GM20431 (cell line): Measurements from ENCODE around the gene NRL.

Experiments used
- in situ Hi-C: fragments of 300-500 bp; cut with MseI, MboI; formaldehyde crosslinking; loops from one replicate; pipeline ENCODE4 v1.15.0; 2020; ENCODE audit warnings: low sequenced_read_pairs; ENCODE audit not compliant: unreplicated experiment

The NRL gene

GRCh38 chr14:24071836-24072430 is 42.8 kb downstream of the NRL start:
- in situ Hi-C loops, result no loop called here

- in situ Hi-C loops, result no loop called here
These were observed 43.5 kb downstream of the NRL start, which contains the start of gene CPNE6 for GRCh38 chr14:24071144-24071697. CPNE6 (plus strand) TSS chr14:24071562; CDS start chr14:24072937, 1,375 bp downstream.

- in situ Hi-C loops, result no loop called here
These were observed 44.2 kb downstream of the NRL start for GRCh38 chr14:24070285-24071143.

GRCh38 chr14:24069411-24069735 is 45.4 kb downstream of the NRL start:
- in situ Hi-C loops, result no loop called here

- in situ Hi-C loops, result no loop called here
These were observed 45.9 kb downstream of the NRL start for GRCh38 chr14:24068711-24069410.

GRCh38 chr14:24067133-24068082 is 47.3 kb downstream of the NRL start:
- in situ Hi-C loops, result no loop called here

- in situ Hi-C loops, result no loop called here
These were observed 48.1 kb downstream of the NRL start for GRCh38 chr14:24066496-24067132.

GRCh38 chr14:24065408-24065807 is 49.3 kb downstream of the NRL start:
- in situ Hi-C loops, result no loop called here

- in situ Hi-C loops, result no loop called here
These were observed 49.9 kb downstream of the NRL start for GRCh38 chr14:24064856-24065255.

GRCh38 chr14:24064091-24064795 is 50.5 kb downstream of the NRL start:
- in situ Hi-C loops, result no loop called here

- in situ Hi-C loops, result no loop called here
These were observed 51.4 kb downstream of the NRL start for GRCh38 chr14:24063263-24063836.

GRCh38 chr14:24062216-24062980 is 52.4 kb downstream of the NRL start:
- in situ Hi-C loops, result no loop called here

- in situ Hi-C loops, result no loop called here
These were observed 53.5 kb downstream of the NRL start for GRCh38 chr14:24060984-24061913.

- in situ Hi-C loops, result no loop called here
These were observed 54.3 kb downstream of the NRL start for GRCh38 chr14:24060443-24060842.

- in situ Hi-C loops, result no loop called here
These were observed 54.8 kb downstream of the NRL start for GRCh38 chr14:24059841-24060388.

- in situ Hi-C loops, result no loop called here
These were observed 55.7 kb downstream of the NRL start for GRCh38 chr14:24058951-24059475.
